Stimulated activated naive CD8-positive, alpha-beta T cell treated with anti-CD3 and anti-CD28 coated beads, Interleukin-15, Interleukin-2, amounts not matched to agents 100 U/mL and 50 U/mL, for 24 hours (primary cell): ENCODE data around the gene TRIM25.

Source experiments
- ATAC-seq: fragments of 150-1000 bp; cut with Tn5 transposase; one replicate; pipeline ENCODE4 v1.10.0; 2021
- DNase-seq: peaks from one replicate; pipeline ENCODE4 v3.0.0; 2021

Gene TRIM25

GRCh38 chr17:56866076-56866475 lies 47.8 kb downstream of the TRIM25 start:
- no peak for DNase-seq
- no peak for ATAC-seq

DNA sequence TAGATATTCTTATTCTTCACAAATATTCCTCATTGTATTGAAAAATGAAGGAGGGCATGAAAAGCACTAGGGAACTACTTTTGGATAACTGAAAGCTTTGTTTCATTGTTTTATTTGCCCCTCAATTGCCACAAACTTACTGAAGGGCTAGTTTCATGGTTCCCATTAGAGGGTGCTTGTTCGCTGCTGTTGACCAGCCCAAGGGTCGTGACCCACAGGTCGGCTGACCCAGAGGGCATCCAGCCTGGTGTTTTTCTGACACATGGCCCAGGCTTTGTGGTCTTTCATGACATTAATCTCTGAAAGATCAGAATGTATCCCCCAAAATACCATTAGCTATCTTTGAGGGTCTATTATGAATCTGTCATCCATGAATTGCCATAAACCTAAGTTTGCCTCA lies 49.9 kb downstream of the TRIM25 start:
- ATAC-seq: no peak
- no peak for DNase-seq

DNA sequence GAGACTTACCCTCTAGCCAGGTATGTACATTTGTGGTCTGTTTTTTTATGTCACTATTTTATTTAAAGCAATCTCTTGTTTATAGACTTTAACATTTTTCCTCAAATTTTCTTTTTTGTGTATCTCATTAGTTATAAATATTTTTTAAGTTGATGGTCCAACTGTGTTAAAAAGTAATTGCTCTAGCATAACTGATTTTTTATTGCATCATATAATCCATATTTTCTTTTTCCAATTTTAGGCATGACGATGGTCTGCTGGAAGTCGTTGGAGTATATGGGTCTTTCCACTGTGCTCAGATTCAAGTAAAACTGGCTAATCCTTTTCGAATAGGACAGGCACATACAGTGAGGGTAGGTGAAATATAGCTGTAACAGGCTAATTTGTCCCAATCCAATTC lies 52.0 kb downstream of the TRIM25 start:
- no peak for DNase-seq

DNA sequence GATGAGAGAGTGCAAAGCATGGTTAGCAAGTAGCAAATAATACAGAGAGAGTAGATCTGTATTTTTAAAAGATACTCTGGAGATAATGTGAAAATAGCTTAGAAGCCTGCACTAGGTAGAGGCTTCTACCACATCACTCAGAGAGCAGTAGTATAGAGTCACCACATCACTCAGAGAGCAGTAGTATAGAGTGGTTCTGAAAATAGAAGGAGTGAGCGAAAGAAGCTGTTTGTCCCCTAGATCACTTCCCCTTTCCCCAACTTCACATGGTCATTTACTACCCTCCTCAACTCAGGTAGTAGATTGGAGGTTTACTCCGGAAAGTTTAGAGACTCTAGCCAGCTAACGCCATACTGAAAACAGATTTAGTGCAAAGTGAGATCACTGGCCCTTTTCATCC lies 62.8 kb downstream of the TRIM25 start:
- ATAC-seq (no peak), DNase-seq (no peak)

More for the DNA sequence above, 52.0 kb downstream of the TRIM25 start:
- no peak for ATAC-seq

DNA sequence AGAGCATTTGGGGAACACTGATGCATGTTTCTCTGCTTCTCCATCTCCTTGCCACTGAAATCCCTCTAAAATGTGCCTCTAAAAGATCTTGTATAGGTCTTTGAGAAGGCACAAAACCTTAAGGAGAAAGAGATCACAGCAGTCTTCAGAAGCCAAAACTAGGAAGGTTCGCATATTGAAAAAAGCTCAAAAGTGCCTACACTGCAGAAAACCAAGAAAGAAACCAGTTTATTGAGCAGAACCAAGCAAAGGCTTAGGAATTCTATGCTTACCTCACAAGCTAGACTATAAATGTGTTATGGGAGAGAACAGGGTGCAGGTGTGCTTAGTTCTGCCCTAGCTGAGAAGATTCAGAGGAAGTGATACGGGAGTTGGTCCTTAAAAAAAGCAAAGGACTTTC lies 63.3 kb downstream of the TRIM25 start:
- ATAC-seq (no peak), DNase-seq (no peak)

GRCh38 chr17:56849131-56849530 lies 64.7 kb downstream of the TRIM25 start:
- no peak for DNase-seq
- ATAC-seq: no peak

GRCh38 chr17:56847106-56847505 lies 66.7 kb downstream of the TRIM25 start:
- DNase-seq: no peak
- ATAC-seq: no peak

DNA sequence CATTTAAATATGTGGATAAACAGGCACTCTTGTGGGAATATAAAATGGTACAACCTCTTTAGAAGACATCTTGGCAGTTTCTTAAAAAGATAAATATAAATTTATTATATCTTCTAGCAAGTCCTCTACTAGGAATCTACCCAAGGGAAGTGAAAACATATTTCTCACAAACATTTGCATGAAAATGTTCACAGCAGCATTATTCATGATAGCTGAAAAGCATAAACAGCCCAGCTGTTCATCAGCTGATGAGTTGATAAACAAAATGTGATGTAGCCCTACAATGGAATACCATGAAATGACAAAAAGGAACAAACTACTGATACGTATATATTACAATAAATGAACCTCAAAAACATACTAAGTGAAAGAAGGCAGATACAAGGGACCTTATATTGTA lies 67.9 kb downstream of the TRIM25 start:
- no peak for DNase-seq
- ATAC-seq: no peak

GRCh38 chr17:56842577-56842976 lies 71.3 kb downstream of the TRIM25 start:
- ATAC-seq: no peak

GRCh38 chr17:56838687-56839086 lies 75.2 kb downstream of the TRIM25 start:
- DNase-seq (no peak), ATAC-seq (no peak)

More at GRCh38 chr17:56842577-56842976, 71.3 kb downstream of the TRIM25 start:
- DNase-seq: no peak
